Stomach (tissue), 4 donors: Measurements from ENCODE around the gene FTO.

Source experiments
- EP300 ChIP-seq: sonication (generic); formaldehyde crosslinking; IDR thresholded peaks from one replicate; pipeline ENCODE4 v1.6.1; 2017; ENCODE audit warnings: antibody characterized with exemption
- POLR2A ChIP-seq, 4 donors: fragments of 450-650 bp; IDR thresholded peaks; one replicate each; pipeline ENCODE4 v1.6.1; 2016; ENCODE audit warnings: antibody characterized with exemption in 4 of 4, control low read depth in 2 of 4, mild to moderate bottlenecking in 1 of 4, moderate library complexity in 1 of 4
- POLR2AphosphoS5 ChIP-seq, 3 donors: sonication (generic); formaldehyde crosslinking; IDR thresholded peaks; one replicate each; pipeline ENCODE4 v1.6.1; 2016; ENCODE audit warnings: antibody characterized with exemption in 3 of 3
- TF ChIP-seq, protein P1 (sequence below), 7 experiments: fragments of 450-650 bp in 4 of 7; fragments of 200-600 bp in 3 of 7; sonication (generic) in 3 of 7; IDR thresholded peaks; one replicate each; pipeline ENCODE4 v1.5.1; 2016 to 2019; ENCODE audit warnings: antibody characterized with exemption in 7 of 7, control low read depth in 2 of 7, mild to moderate bottlenecking in 1 of 7

DNA sequence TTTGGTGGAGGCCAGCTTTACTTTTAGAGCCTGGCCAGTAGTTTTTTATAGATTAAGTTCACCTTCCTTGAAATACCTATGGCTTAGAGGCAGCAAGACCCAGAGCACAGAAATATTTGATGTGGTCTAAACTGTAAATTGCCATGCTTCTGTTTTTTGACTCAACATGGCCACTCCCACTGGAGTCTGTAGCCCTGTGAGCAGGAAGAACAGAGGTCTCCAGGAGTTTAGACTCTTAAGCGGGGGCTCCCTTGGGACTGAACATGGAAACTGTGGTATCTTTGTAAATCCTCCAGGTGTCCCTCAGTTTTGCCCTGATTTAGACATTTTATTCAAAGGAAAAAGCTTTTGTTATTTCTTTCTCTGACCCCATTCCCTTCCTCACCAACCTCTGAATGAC is 145.6 kb downstream of the FTO start:
- TF ChIP-seq POLR2AphosphoS5 (IDR thresholded peaks at IDR 0.05) (no peak), EP300 (no peak), POLR2A (IDR thresholded peaks at IDR 0.05) (no peak)
- TF ChIP-seq, protein P1, sequence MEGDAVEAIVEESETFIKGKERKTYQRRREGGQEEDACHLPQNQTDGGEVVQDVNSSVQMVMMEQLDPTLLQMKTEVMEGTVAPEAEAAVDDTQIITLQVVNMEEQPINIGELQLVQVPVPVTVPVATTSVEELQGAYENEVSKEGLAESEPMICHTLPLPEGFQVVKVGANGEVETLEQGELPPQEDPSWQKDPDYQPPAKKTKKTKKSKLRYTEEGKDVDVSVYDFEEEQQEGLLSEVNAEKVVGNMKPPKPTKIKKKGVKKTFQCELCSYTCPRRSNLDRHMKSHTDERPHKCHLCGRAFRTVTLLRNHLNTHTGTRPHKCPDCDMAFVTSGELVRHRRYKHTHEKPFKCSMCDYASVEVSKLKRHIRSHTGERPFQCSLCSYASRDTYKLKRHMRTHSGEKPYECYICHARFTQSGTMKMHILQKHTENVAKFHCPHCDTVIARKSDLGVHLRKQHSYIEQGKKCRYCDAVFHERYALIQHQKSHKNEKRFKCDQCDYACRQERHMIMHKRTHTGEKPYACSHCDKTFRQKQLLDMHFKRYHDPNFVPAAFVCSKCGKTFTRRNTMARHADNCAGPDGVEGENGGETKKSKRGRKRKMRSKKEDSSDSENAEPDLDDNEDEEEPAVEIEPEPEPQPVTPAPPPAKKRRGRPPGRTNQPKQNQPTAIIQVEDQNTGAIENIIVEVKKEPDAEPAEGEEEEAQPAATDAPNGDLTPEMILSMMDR (IDR thresholded peaks at IDR 0.05): no peak
